OCI-LY7 (cell line): Measurements from ENCODE around the gene PITX2. TPM values are rescaled to one million over a fixed set of nuclear protein-coding genes. Genes with fewer than 3 reads are reported as not detected.
A peak's percentile ranks its signal among the peaks of the same experiment; 100 is the strongest.

Experiments used
- BruUV-seq: library from RNA; stranded (reverse); fragments of 400-500 nt; replicated peaks from 2 replicates; lab custom pipeline; 2021; lab: Mats Ljungman, UMichigan
- CTCF ChIA-PET: fragments of 300-600 bp; sonication (Branson Sonifier 250); formaldehyde crosslinking; loops from one replicate; lab custom pipeline; 2022; ENCODE audit warnings: antibody characterized with exemption; ENCODE audit not compliant: unreplicated experiment; lab: Charles Lee
- POLR2A ChIA-PET: fragments of 300-600 bp; sonication (Branson Sonifier 250); formaldehyde crosslinking; loops from one replicate; lab custom pipeline; 2022; ENCODE audit warnings: antibody characterized with exemption; lab: Charles Lee
- DNase-seq: peaks from one replicate; pipeline ENCODE4 v3.0.0-alpha.2; 2015; ENCODE audit warnings: low spot score
- H2AFZ ChIP-seq: fragments of 200-600 bp; sonication (generic), shearing (Covaris generic); 2 replicates; pipeline ENCODE4 v1.6.1; 2014; ENCODE audit warnings: mild to moderate bottlenecking, antibody characterized with exemption, low read length, moderate library complexity
- H3K27ac ChIP-seq: fragments of 200-600 bp; sonication (generic); 2 replicates; pipeline ENCODE4 v1.5.1; 2014; ENCODE audit warnings: mixed run types, low read depth, mild to moderate bottlenecking, moderate library complexity, low read length, inconsistent platforms; ENCODE audit not compliant: poor library complexity, severe bottlenecking
- H3K36me3 ChIP-seq: fragments of 200-600 bp; sonication (generic); 2 replicates; pipeline ENCODE4 v1.6.1; 2014; ENCODE audit warnings: mild to moderate bottlenecking, antibody characterized with exemption, low read length, moderate library complexity, mixed read lengths; ENCODE audit not compliant: insufficient read depth
- H3K4me1 ChIP-seq: fragments of 200-600 bp; sonication (generic); 2 replicates; pipeline ENCODE4 v1.5.1; 2014; ENCODE audit warnings: mild to moderate bottlenecking, low read length; ENCODE audit not compliant: insufficient read depth, poor library complexity, severe bottlenecking
- H3K4me2 ChIP-seq: fragments of 200-600 bp; sonication (generic); 2 replicates; pipeline ENCODE4 v1.6.1; 2014; ENCODE audit warnings: mild to moderate bottlenecking, low read length
- H3K4me3 ChIP-seq: fragments of 200-600 bp; sonication (generic); 2 replicates; pipeline ENCODE4 v1.5.1; 2014; ENCODE audit warnings: mild to moderate bottlenecking, low read depth, low read length; ENCODE audit not compliant: poor library complexity, severe bottlenecking
- H3K79me2 ChIP-seq: fragments of 200-600 bp; sonication (generic); 2 replicates; pipeline ENCODE4 v1.6.1; 2016; ENCODE audit warnings: low read depth, mild to moderate bottlenecking, low read length, moderate library complexity, mixed read lengths; ENCODE audit not compliant: insufficient read depth
- H3K9me2 ChIP-seq: fragments of 200-600 bp; sonication (generic); 2 replicates; pipeline ENCODE4 v1.6.1; 2016; ENCODE audit warnings: mild to moderate bottlenecking, low read length, mixed read lengths; ENCODE audit not compliant: insufficient read depth
- H3K9me3 ChIP-seq: fragments of 200-600 bp; sonication (generic); 2 replicates; pipeline ENCODE4 v1.6.1; 2014; ENCODE audit warnings: mild to moderate bottlenecking, mixed run types, low read length, mixed read lengths
- H4K20me1 ChIP-seq: fragments of 200-600 bp; sonication (generic); 2 replicates; pipeline ENCODE4 v1.6.1; 2014; ENCODE audit warnings: mild to moderate bottlenecking, antibody characterized with exemption, low read length, moderate library complexity, mixed read lengths; ENCODE audit not compliant: insufficient read depth
- CTCF ChIP-seq: fragments of 200-600 bp; sonication (generic); conservative IDR thresholded peaks from 2 replicates; pipeline ENCODE4 v1.5.1; 2014; ENCODE audit warnings: mild to moderate bottlenecking, antibody characterized with exemption, low read length, moderate library complexity, mixed read lengths
- EZH2phosphoT487 ChIP-seq: fragments of 200-600 bp; sonication (generic); IDR thresholded peaks from 2 replicates; pipeline ENCODE4 v1.6.1; 2018; ENCODE audit warnings: low read depth, borderline replicate concordance, mild to moderate bottlenecking, mixed run types, antibody characterized with exemption, low read length, moderate library complexity, mixed read lengths
- intact Hi-C: fragments of 100-400 bp; cut with micrococcal nuclease; formaldehyde crosslinking; loops from one replicate; pipeline ENCODE4 v1.10.0; 2022; ENCODE audit not compliant: unreplicated experiment
- total RNA-seq, 2 experiments: library from RNA; depleted of rRNA in 1 of 2; stranded (reverse); fragments of >200 nt in 1 of 2; shearing (Covaris generic) in 1 of 2; gene quantifications; 2 replicates each; pipeline ENCODE4 v1.2.3, GENCODE V29; 2014 to 2022

Gene PITX2
- total RNA-seq, 2 experiments from 2014 or later, result 4.4 to 6.5 TPM

- ChIA-PET CTCF (interaction anchor here (0.6 kb wide), 1 partner anchor 883 kb away, joined by 3 read pairs; no protein-coding TSS in a partner anchor), POLR2A (interaction anchor here (0.7 kb wide), 1 partner anchor 481 kb away, joined by 3 read pairs; no protein-coding TSS in a partner anchor)
- Histone ChIP-seq H3K4me1 (no peaks in the 10 kb centered on the region), H4K20me1 (no peaks in the 10 kb centered on the region), H3K9me2 (no peaks in the 10 kb centered on the region), H3K27ac (peak overlapping the region; percentile 1), H3K36me3 (no peaks in the 10 kb centered on the region), H3K79me2 (no peaks in the 10 kb centered on the region), H2AFZ (peak overlapping the region; percentile 63), H3K9me3 (no peaks in the 10 kb centered on the region), H3K4me3 (peak overlapping the region; percentile 75), H3K4me2 (peak overlapping the region; percentile 73)
- no TSS peak for BruUV-seq
- intact Hi-C loops, result no loop called here
- peak; percentile 67 for DNase-seq
- no peak for TF ChIP-seq EZH2phosphoT487
- TF ChIP-seq CTCF, result peak; percentile 49; the same call in 1 of the 2 replicates
Observed at GRCh38 chr4:110620691-110621327, 2.1 kb downstream of the PITX2 start.

GRCh38 chr4:110620322-110620690 lies 2.6 kb downstream of the PITX2 start:
- Histone ChIP-seq H4K20me1 (no peaks in the 10 kb centered on the region), H3K9me3 (no peaks in the 10 kb centered on the region), H3K36me3 (no peaks in the 10 kb centered on the region), H3K79me2 (no peaks in the 10 kb centered on the region), H2AFZ (peak overlapping the region; percentile 63; the same call in 1 of the 2 replicates), H3K9me2 (no peaks in the 10 kb centered on the region), H3K27ac (no peak overlapping the region), H3K4me1 (no peaks in the 10 kb centered on the region), H3K4me3 (peak overlapping the region; percentile 75), H3K4me2 (peak overlapping the region; percentile 73)
- intact Hi-C loops, result no loop called here
- no TSS peak for BruUV-seq
- CTCF ChIA-PET, result no interaction called here
- POLR2A ChIA-PET, result interaction anchor here (0.7 to 0.9 kb wide), 2 partner anchors 27 to 482 kb away, joined by 3 to 4 read pairs; no protein-coding TSS in a partner anchor
- TF ChIP-seq CTCF, result no peak
- TF ChIP-seq EZH2phosphoT487, result no peak
- no peak for DNase-seq
